OCI-LY3 (cell line): ENCODE results near the gene FBXO34.
A peak's percentile ranks its signal among the peaks of the same experiment; 100 is the strongest.

Source experiments
- H2AFZ ChIP-seq: fragments of 200-600, 300-600 bp; shearing (Covaris generic); 2 replicates; pipeline ENCODE4 v1.6.0; 2014; ENCODE audit warnings: antibody characterized with exemption, low read depth, low read length
- H3K27ac ChIP-seq: fragments of 200-600, 300-600 bp; sonication (generic); 2 replicates; pipeline ENCODE4 v1.5.1; 2014; ENCODE audit warnings: mild to moderate bottlenecking, low read length, moderate library complexity, mixed read lengths
- H3K27me3 ChIP-seq: fragments of 200-600, 300-600 bp; sonication (generic); 2 replicates; pipeline ENCODE4 v1.6.1; 2014; ENCODE audit warnings: low read depth, low read length, mixed read lengths
- H3K36me3 ChIP-seq: fragments of 200-600, 300-600 bp; sonication (generic); replicated peaks from 2 replicates; pipeline ENCODE3; 2014; ENCODE audit warnings: low read depth, low read length, mixed read lengths
- H3K4me1 ChIP-seq: fragments of 300-600, 200-600 bp; sonication (generic); 2 replicates; pipeline ENCODE4 v1.6.1; 2014; ENCODE audit warnings: low read length, mixed read lengths
- H3K4me2 ChIP-seq: fragments of 200-600, 300-600 bp; sonication (generic); 2 replicates; pipeline ENCODE4 v1.6.1; 2014; ENCODE audit warnings: low read length, mixed read lengths
- H3K4me3 ChIP-seq: fragments of 300-600, 200-600 bp; sonication (generic); 2 replicates; pipeline ENCODE4 v1.5.1; 2014; ENCODE audit warnings: antibody characterized with exemption, mild to moderate bottlenecking, low read length, moderate library complexity
- H3K79me2 ChIP-seq: fragments of 300-600, 200-600 bp; shearing (Covaris generic); 2 replicates; pipeline ENCODE4 v1.6.1; 2014; ENCODE audit warnings: mild to moderate bottlenecking, low read length, mixed read lengths
- H3K9ac ChIP-seq: fragments of 300-600, 200-600 bp; shearing (Covaris generic); 2 replicates; pipeline ENCODE4 v1.6.0; 2014; ENCODE audit warnings: mild to moderate bottlenecking, low read length, moderate library complexity
- H3K9me3 ChIP-seq: fragments of 200-600, 300-600 bp; shearing (Covaris generic); 2 replicates; pipeline ENCODE4 v1.6.1; 2014; ENCODE audit warnings: low read length, mixed read lengths; ENCODE audit not compliant: insufficient read depth
- H4K20me1 ChIP-seq: fragments of 200-600, 300-600 bp; sonication (generic); 2 replicates; pipeline ENCODE4 v1.6.1; 2016; ENCODE audit warnings: low read length, mixed read lengths; ENCODE audit not compliant: insufficient read depth
- CTCF ChIP-seq: fragments of 200-600, 300-600 bp; sonication (generic); IDR thresholded peaks from 2 replicates; pipeline ENCODE4 v1.5.1; 2014; ENCODE audit warnings: antibody characterized with exemption, low read length, low read depth
- EZH2phosphoT487 ChIP-seq: fragments of 200-600 bp; shearing (Covaris generic); IDR thresholded peaks from 2 replicates; pipeline ENCODE4 v1.6.1; 2018; ENCODE audit warnings: antibody characterized with exemption, mixed run types, low read depth

The FBXO34 gene

GRCh38 chr14:55271572-55272298 lies 514 bp downstream of the FBXO34 start:
- peaks cover 19% of the 10 kb centered on the region for H3K4me1 ChIP-seq
- H3K36me3 ChIP-seq: peaks cover 3% of the 10 kb centered on the region
- peak overlapping the region; percentile 97 for H3K9ac ChIP-seq
- TF ChIP-seq CTCF: no peak
- TF ChIP-seq EZH2phosphoT487: no peak
- peak overlapping the region; percentile 63 for H3K27ac ChIP-seq
- H3K4me3 ChIP-seq: peak overlapping the region; percentile 100
- peak overlapping the region; percentile 73; the same call in 1 of the 2 replicates for H2AFZ ChIP-seq
- no peaks in the 10 kb centered on the region for H3K27me3 ChIP-seq
- H4K20me1 ChIP-seq: peaks cover 39% of the 10 kb centered on the region
- peaks cover 49% of the 10 kb centered on the region for H3K79me2 ChIP-seq
- peak overlapping the region; percentile 66 for H3K4me2 ChIP-seq
- no peaks in the 10 kb centered on the region for H3K9me3 ChIP-seq

- Histone ChIP-seq H3K4me3 (peak overlapping the region; percentile 100), H3K27me3 (no peaks in the 10 kb centered on the region), H3K27ac (no peak overlapping the region), H3K36me3 (peaks cover 3% of the 10 kb centered on the region), H3K79me2 (peaks cover 56% of the 10 kb centered on the region), H3K9me3 (no peaks in the 10 kb centered on the region), H3K9ac (peak overlapping the region; percentile 97), H2AFZ (no peak overlapping the region; the same call in 1 of the 2 replicates), H3K4me2 (peak overlapping the region; percentile 66), H3K4me1 (peaks cover 26% of the 10 kb centered on the region), H4K20me1 (peaks cover 45% of the 10 kb centered on the region)
- no peak for TF ChIP-seq CTCF
- TF ChIP-seq EZH2phosphoT487: no peak
These were observed 1.2 kb downstream of the FBXO34 start for GRCh38 chr14:55272387-55272786.

DNA sequence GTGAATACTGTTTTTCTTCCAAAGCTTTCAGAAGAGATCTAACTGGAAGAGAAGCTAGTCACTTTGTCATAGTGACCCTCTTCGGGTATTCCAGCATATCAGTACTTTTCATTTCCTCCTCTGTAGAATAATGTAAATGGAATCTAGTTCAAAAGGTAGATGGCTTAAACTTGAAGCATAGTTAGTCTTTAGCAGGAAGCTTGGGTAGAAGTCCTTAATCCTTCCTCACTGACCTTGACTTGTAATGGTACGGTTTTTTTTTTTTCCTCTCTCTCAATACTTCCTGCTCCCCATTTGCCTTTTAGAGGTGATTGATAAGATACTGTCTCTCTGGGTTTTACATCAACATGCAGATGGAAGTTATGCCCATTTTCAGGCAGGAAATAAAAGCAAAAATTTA lies 1.7 kb downstream of the FBXO34 start:
- Histone ChIP-seq H3K4me3 (peak overlapping the region; percentile 100), H4K20me1 (peaks cover 51% of the 10 kb centered on the region), H3K9me3 (no peaks in the 10 kb centered on the region), H2AFZ (no peak overlapping the region), H3K9ac (no peak overlapping the region), H3K4me1 (peaks cover 31% of the 10 kb centered on the region), H3K79me2 (peaks cover 61% of the 10 kb centered on the region), H3K36me3 (peaks cover 3% of the 10 kb centered on the region), H3K4me2 (peak overlapping the region; percentile 66), H3K27ac (no peak overlapping the region), H3K27me3 (no peaks in the 10 kb centered on the region)
- no peak for TF ChIP-seq EZH2phosphoT487
- no peak for TF ChIP-seq CTCF

GRCh38 chr14:55274146-55274545 lies 2.9 kb downstream of the FBXO34 start:
- peaks cover 60% of the 10 kb centered on the region for H4K20me1 ChIP-seq
- no peak overlapping the region for H3K9ac ChIP-seq
- H3K4me1 ChIP-seq: peaks cover 36% of the 10 kb centered on the region
- TF ChIP-seq EZH2phosphoT487 (no peak), CTCF (no peak)
- peaks cover 73% of the 10 kb centered on the region for H3K79me2 ChIP-seq
- H3K27me3 ChIP-seq: no peaks in the 10 kb centered on the region
- H3K36me3 ChIP-seq: peaks cover 3% of the 10 kb centered on the region
- H3K9me3 ChIP-seq: no peaks in the 10 kb centered on the region
- no peak overlapping the region for H3K4me3 ChIP-seq
- no peak overlapping the region for H2AFZ ChIP-seq
- H3K4me2 ChIP-seq: no peak overlapping the region
- no peak overlapping the region for H3K27ac ChIP-seq
